ENCODE data around the gene ATXN2.

Gene ATXN2

GRCh38 chr12:111450676-111451075 lies 148.4 kb downstream of the ATXN2 start:
- TF ChIP-seq ZNF565 (CRISPR knock-in tag; conservative IDR thresholded peaks at IDR 0.05; ENCODE audit: low read depth), result no peak
- no peak for TF ChIP-seq ZC3H10 (CRISPR knock-in tag; IDR thresholded peaks at IDR 0.05)
- TF ChIP-seq, protein P1, sequence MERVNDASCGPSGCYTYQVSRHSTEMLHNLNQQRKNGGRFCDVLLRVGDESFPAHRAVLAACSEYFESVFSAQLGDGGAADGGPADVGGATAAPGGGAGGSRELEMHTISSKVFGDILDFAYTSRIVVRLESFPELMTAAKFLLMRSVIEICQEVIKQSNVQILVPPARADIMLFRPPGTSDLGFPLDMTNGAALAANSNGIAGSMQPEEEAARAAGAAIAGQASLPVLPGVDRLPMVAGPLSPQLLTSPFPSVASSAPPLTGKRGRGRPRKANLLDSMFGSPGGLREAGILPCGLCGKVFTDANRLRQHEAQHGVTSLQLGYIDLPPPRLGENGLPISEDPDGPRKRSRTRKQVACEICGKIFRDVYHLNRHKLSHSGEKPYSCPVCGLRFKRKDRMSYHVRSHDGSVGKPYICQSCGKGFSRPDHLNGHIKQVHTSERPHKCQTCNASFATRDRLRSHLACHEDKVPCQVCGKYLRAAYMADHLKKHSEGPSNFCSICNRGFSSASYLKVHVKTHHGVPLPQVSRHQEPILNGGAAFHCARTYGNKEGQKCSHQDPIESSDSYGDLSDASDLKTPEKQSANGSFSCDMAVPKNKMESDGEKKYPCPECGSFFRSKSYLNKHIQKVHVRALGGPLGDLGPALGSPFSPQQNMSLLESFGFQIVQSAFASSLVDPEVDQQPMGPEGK (CRISPR knock-in tag; IDR thresholded peaks at IDR 0.05; ENCODE audit: borderline replicate concordance), result no peak
- no peak for ATAC-seq

DNA sequence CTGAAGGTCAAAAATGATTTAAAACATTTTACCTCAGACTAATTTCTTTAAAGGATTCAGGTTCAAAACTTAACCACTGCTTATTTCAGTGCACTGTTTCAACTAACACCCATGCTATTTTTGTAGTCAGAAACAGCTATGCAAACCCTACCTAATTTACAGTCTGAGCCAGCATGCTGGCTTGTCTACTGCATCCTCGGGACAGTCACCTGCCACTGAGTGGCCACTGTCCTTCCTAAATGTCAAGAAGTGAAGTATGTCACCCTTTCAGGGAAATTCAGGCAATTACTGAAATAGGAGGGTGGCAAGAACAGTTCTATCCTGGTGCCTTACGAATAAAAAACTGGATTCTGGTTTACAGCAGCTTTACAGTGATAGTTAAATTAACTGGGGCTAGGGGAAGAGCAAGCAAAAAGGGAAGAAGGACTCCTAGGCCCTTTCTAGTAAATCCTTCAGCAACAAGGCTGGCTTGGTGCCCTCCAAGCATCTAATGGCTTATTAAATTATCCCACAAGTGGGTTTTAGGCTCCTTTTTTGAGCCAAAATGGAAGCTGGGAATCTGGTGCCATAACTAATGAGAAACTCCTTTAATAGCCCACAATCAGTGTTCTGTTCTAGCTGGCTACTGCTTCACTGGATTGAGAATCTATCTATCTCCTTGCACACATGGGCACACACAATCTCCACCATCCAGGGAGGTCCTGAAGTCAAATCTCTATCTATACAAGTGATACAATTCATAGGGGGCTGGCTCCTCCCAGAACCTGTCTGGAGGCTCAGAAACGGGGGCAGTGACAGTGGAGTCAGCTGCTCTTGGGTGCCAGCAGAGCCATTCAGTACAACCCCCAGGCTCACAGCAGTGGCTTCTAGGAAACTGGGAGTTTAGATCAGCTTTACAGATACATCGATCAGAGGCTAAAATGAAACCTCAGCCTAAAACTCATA lies 150.0 kb downstream of the ATXN2 start:
- TF ChIP-seq CSRNP3 (CRISPR knock-in tag; IDR thresholded peaks at IDR 0.05) (no peak), GLIS3 (CRISPR knock-in tag; IDR thresholded peaks at IDR 0.05) (no peak), TSHZ2 (CRISPR knock-in tag; IDR thresholded peaks at IDR 0.05) (no peak), RARB (CRISPR knock-in tag; IDR thresholded peaks at IDR 0.05) (no peak), TCF4 (CRISPR knock-in tag; IDR thresholded peaks at IDR 0.05; ENCODE audit: borderline replicate concordance) (no peak), OSR1 (CRISPR knock-in tag; IDR thresholded peaks at IDR 0.05) (no peak), PPARA (CRISPR knock-in tag; IDR thresholded peaks at IDR 0.05; ENCODE audit: borderline replicate concordance) (no peak), ZNF565 (CRISPR knock-in tag; conservative IDR thresholded peaks at IDR 0.05; ENCODE audit: low read depth) (no peak), ARNTL (CRISPR knock-in tag; IDR thresholded peaks at IDR 0.05; ENCODE audit: borderline replicate concordance, low read depth) (no peak), ZFP30 (CRISPR knock-in tag; IDR thresholded peaks at IDR 0.05) (no peak), POU6F1 (CRISPR knock-in tag; IDR thresholded peaks at IDR 0.05; ENCODE audit: borderline replicate concordance, low read depth) (no peak), ZC3H10 (CRISPR knock-in tag; IDR thresholded peaks at IDR 0.05) (no peak), TOX (CRISPR knock-in tag; IDR thresholded peaks at IDR 0.05; ENCODE audit: borderline replicate concordance) (no peak), ZFP3 (CRISPR knock-in tag; IDR thresholded peaks at IDR 0.05) (no peak), CSDC2 (CRISPR knock-in tag; IDR thresholded peaks at IDR 0.05) (no peak), ESRRG (CRISPR knock-in tag; IDR thresholded peaks at IDR 0.05) (no peak)
- TF ChIP-seq, protein P2, sequence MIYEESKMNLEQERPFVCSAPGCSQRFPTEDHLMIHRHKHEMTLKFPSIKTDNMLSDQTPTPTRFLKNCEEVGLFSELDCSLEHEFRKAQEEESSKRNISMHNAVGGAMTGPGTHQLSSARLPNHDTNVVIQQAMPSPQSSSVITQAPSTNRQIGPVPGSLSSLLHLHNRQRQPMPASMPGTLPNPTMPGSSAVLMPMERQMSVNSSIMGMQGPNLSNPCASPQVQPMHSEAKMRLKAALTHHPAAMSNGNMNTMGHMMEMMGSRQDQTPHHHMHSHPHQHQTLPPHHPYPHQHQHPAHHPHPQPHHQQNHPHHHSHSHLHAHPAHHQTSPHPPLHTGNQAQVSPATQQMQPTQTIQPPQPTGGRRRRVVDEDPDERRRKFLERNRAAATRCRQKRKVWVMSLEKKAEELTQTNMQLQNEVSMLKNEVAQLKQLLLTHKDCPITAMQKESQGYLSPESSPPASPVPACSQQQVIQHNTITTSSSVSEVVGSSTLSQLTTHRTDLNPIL (CRISPR knock-in tag; IDR thresholded peaks at IDR 0.05; ENCODE audit: low read depth), result no peak
- TF ChIP-seq, protein P1 (CRISPR knock-in tag; IDR thresholded peaks at IDR 0.05; ENCODE audit: borderline replicate concordance), result no peak
- ATAC-seq, result no peak
